GM19372 (cell line): ENCODE data around the gene FAM222A.

Experiments used
- ATAC-seq: cut with Tn5 transposase; IDR thresholded peaks from one replicate; pipeline ENCODE4 v1.9.1; 2021; ENCODE audit warnings: mild to moderate bottlenecking, low read depth, moderate library complexity; ENCODE audit not compliant: unreplicated experiment

The FAM222A gene

GRCh38 chr12:109757671-109758265, 44.1 kb downstream of the FAM222A start:
- ATAC-seq = no peak

DNA sequence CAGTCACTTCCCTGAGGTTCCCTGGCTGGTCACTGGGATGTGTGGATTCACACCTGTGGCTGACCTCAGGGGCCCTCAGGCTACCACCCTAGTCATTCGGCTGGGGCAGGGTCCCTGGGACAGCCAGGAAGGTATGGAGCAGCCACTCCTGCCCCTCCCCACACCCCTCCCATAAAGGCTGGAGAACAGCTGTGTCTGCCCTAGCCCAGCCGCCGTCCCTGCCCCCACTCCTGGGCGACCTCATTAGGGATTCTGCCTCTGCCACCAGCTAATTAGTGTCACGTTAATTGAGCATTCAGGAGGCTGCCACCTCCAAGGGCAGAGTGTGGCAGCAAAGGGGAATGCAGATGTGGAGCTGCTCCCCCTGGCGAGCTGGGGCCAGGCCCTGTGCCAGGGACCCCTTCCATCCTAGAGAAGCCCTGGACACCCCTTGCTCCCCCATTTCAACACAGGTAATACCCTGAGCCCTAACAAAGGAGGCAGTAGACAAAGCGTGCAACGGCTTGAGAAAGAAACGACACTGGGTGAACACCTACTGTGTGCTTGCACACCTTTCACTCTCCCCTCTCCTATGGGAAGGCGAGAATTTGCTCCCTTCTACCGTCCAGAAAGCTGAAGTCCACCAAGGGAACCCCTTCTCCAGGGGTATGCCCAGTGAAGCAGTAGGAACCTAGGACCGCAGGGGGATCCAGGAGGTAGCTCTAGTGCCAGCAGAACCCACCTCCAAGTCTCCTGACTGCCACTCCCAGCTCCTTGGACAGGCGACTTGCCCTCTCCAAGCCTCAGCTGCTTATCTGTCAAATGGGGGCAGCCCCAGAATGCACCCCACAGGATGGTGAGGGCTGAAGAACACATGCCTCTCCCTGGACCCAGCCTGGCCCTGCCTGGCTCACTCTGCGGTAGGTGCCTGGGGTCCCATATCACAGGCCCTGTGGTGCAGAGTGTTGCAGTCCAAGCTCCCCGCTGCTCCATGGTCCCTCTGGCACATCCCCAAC, 45.1 kb downstream of the FAM222A start:
- ATAC-seq = no peak

- no peak for ATAC-seq
Observed at GRCh38 chr12:109759595-109759994, 46.0 kb downstream of the FAM222A start.

DNA sequence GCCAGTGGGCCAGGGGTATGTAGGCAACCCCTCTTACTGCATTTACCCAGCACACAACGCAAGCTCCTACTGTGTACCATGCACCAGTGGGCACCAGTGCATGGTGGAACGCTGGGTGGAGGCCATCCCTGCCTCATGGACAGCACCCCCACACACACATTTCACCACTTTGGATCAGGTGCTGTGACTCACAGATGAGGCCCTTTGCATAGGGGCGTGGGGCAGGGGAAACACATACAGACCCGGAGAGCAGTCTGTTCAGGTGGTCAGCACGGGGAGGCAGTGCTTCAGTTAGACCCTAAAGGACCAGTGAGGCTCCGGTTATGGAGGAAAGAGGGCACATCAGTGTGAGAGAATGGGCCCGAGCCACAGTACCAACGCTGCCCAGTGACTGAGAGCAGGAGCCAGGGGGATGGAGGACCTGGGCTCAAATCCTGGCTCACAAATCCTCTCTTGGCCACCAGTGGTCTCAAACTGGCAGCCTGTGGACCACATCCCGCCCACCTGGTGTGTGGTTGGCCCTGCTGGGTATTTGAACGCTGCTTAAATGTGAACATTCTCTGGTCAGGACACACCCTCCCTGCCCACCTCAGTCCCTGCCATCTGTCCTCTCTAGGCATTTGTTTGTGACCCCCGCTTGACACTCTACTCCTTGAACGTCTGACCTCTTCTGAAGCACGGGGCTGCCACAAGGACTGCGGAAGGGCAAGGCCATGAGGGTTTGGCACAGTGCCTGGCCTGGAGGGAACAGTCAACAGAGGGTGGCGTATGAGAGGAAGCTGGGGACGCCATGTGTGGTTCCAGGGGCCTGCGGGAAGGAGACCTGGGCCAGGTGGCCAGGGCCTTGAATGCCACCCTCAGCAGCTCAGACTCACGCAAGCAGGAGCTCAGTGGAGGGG, 46.7 kb downstream of the FAM222A start:
- ATAC-seq = no peak

DNA sequence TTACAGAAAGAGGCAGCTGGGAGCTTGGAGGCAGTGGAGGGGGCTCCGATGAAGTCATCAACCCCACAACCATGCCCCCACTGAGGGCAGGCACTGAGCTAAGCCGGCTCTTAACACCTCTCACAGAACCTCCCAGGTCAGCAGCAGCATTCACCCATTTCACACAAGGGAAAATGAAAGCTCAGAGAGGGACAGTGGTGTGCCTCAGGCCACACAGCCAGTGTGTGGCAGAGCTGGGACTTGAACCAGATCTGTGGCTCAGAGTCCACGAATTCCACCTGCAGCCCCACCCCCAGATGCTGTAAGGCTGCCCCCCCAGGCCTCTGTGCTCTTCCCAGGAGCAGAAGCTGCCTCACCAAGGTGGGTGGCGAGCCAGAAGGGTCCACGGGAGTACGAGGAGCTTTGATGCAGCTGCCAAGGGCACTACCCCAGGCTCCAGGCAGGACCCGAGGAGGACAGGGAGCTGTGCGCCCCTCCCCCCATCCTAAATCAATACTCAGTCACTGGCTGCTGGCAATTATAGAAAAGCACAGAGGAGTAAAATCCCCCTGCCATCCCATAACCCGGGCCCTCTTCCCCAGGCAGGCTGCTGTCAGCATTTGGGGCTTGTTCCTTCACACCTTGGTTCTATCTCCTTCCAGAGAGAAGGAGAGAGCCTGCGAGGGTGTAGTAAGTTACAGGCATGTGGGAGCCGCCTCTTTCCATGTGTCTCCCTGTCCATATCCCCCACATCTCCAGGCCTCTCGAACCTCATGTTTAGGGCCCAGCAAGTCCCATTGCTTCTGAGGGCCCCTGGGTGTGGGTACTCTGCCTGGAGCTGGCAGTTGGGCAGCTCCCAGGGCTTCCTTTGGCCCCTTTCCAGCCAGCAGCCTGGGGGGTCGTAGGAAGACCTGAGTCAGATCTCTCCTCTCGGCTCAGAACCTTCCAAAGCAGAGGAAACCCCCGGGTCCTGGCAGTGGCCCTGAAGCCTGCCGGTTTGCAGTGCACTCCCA, 47.6 kb downstream of the FAM222A start:
- ATAC-seq = no peak

DNA sequence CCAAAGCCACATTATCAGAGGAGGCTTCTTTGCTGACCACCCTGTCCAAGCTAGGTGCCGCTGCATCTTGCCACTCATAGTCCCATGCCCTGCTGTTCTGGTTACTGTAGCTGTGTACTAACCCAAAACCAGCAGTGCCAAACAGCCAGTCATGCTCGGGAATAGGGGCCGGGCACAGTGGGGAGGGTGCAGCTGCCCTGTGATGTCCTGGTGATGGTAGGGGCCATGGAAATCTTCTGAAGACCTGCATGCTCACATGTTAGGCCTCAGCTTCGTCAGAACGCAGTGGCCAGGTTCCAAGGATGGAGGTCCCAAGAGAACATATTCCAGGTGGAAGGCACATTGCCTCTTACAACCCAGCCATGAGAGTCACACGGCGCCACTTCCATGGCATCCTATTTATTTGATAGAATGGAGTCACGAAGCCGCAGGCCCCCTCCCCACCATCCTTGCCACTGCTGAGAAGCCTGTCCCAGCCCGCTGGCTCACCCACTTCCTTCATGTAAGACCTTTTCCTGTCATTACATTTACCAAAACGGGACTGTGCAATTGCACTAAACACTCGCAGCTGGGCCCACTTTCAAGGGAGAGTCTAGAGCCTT, 48.5 kb downstream of the FAM222A start:
- no peak for ATAC-seq

- ATAC-seq = no peak
Observed at GRCh38 chr12:109762673-109763191, 49.1 kb downstream of the FAM222A start.

GRCh38 chr12:109763201-109763841, 49.7 kb downstream of the FAM222A start:
- ATAC-seq = no peak

DNA sequence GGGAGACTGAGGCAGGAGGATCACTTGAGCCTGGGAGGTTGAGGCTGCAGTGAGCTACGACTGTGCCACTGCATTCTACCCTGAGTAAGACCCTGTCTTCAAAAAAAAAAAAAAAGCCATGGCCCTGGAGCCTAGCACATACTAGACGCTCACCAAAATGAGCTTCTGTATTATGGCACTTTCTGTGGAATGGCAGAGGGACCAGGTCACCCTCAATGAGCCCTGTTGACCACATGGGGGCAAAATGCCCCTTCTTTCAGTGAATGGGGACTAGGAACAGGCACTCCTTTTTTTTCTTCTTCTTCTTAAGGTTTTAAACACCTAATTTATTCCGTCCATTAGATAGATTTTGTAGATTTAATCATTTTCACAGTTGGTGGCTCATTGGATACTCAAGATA, 50.5 kb downstream of the FAM222A start:
- no peak for ATAC-seq

- ATAC-seq = no peak
Observed at GRCh38 chr12:109764776-109765445, 51.3 kb downstream of the FAM222A start.

DNA sequence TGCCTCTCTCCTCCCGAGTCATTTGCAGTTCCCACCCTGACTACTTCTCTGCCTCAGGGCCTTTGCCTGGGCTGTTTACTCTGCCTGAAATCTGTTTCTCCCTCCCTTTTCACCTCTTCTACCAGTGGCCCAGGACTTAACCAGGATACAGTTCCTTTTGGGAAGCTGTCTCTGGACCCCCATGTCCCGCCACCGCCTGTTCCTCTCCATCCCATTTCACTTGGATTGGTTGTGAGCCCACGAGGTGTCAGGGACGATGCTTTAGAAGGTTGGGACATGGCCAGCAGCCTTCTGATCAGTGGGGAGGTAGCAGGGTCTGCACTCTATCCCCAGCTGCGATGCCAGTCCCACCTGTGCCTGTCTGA, 51.8 kb downstream of the FAM222A start:
- ATAC-seq = no peak

- no peak for ATAC-seq
Observed at GRCh38 chr12:109766251-109766778, 52.7 kb downstream of the FAM222A start.

DNA sequence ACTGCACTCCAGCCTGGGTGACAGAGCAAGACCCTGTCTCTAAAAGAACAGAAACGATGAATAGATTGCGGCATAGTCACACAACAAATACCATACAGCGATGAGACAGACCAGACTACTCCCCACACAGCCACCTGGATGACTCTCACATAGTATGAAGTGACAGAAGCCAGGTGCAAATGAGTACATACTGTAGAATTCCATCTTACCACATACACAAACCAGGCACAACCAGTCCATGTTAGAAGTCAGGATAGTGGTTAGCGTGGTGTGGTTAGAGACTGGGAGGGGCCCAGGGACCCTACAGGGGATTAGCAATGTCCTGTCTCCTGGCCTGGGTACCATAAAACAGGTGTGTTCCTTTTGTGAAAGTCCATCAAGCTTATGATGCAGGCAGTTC, 53.8 kb downstream of the FAM222A start:
- no peak for ATAC-seq

DNA sequence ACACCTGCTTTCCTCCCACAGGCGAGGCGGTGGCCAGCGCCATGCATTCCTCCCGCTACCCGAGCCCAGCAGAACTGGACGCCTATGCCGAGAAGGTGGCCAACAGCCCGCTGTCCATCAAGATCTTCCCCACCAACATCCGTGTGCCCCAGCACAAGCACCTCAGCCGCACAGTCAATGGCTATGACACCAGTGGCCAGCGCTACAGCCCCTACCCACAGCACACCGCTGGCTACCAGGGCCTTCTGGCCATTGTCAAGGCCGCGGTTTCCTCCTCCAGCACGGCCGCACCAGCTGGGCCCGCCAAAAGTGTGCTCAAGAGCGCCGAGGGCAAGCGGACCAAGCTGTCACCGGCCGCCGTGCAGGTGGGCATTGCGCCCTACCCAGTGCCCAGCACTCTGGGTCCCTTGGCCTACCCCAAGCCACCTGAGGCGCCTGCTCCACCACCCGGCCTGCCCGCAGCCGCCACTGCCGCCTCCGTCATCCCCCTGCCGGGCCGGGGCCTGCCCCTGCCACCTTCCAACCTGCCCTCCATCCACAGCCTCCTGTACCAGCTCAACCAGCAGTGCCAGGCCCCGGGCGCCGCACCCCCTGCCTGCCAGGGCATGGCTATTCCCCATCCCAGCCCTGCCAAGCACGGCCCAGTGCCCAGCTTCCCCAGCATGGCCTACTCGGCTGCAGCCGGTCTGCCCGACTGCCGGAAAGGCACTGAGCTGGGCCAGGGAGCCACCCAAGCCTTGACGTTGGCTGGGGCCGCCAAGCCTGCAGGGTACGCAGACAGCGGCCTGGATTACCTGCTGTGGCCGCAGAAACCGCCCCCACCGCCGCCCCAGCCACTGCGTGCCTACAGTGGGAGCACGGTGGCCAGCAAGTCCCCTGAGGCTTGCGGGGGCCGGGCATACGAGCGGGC, 54.6 kb downstream of the FAM222A start:
- ATAC-seq = no peak

GRCh38 chr12:109768901-109769670, 55.5 kb downstream of the FAM222A start:
- ATAC-seq = no peak
